Parathyroid adenoma (tissue), 2 donors: ENCODE results near the gene IFI44L.

Source experiments
- H2AFZ ChIP-seq: fragments of 300-600 bp; sonication (generic); one replicate; pipeline ENCODE4 v1.7.0; 2017; ENCODE audit warnings: antibody characterized with exemption, mild to moderate bottlenecking
- H3K27ac ChIP-seq: fragments of 300-600 bp; sonication (generic); one replicate; pipeline ENCODE4 v1.7.0; 2017
- H3K27me3 ChIP-seq: fragments of 300-600 bp; sonication (generic); one replicate; pipeline ENCODE4 v1.7.0; 2017; ENCODE audit warnings: low read length; ENCODE audit not compliant: control insufficient read depth, insufficient read depth
- H3K36me3 ChIP-seq: fragments of 300-600 bp; sonication (generic); one replicate; pipeline ENCODE4 v1.7.0; 2017; ENCODE audit warnings: low read length; ENCODE audit not compliant: control insufficient read depth, insufficient read depth
- H3K4me1 ChIP-seq: fragments of 300-600 bp; sonication (generic); one replicate; pipeline ENCODE4 v1.7.0; 2017; ENCODE audit warnings: control low read depth
- H3K4me2 ChIP-seq: fragments of 300-600 bp; sonication (generic); one replicate; pipeline ENCODE4 v1.7.0; 2017; ENCODE audit warnings: low read length
- H3K4me3 ChIP-seq: fragments of 300-600 bp; sonication (generic); one replicate; pipeline ENCODE4 v1.7.0; 2017; ENCODE audit warnings: low read depth, low read length
- H3K79me2 ChIP-seq: fragments of 300-600 bp; sonication (generic); one replicate; pipeline ENCODE4 v1.7.0; 2017; ENCODE audit warnings: control low read depth
- H3K9ac ChIP-seq: fragments of 300-600 bp; sonication (generic); one replicate; pipeline ENCODE4 v1.7.0; 2017; ENCODE audit warnings: mild to moderate bottlenecking
- H3K9me3 ChIP-seq: fragments of 300-600 bp; sonication (generic); one replicate; pipeline ENCODE4 v1.7.0; 2017; ENCODE audit warnings: low read length; ENCODE audit not compliant: control insufficient read depth
- TF ChIP-seq, protein P1 (sequence below): fragments of 300-600 bp; sonication (generic); IDR thresholded peaks from one replicate; pipeline ENCODE4 v1.7.0; 2017; ENCODE audit warnings: antibody characterized with exemption, mild to moderate bottlenecking
- donor health status: primary hyperparathyroidism.

IFI44L gene

GRCh38 chr1:78665809-78666208, 45.6 kb downstream of the IFI44L start:
- no peak overlapping the region for H3K4me3 ChIP-seq
- H3K27ac ChIP-seq = no peak overlapping the region
- H3K9me3 ChIP-seq = no peaks in the 10 kb centered on the region
- TF ChIP-seq, protein P1, sequence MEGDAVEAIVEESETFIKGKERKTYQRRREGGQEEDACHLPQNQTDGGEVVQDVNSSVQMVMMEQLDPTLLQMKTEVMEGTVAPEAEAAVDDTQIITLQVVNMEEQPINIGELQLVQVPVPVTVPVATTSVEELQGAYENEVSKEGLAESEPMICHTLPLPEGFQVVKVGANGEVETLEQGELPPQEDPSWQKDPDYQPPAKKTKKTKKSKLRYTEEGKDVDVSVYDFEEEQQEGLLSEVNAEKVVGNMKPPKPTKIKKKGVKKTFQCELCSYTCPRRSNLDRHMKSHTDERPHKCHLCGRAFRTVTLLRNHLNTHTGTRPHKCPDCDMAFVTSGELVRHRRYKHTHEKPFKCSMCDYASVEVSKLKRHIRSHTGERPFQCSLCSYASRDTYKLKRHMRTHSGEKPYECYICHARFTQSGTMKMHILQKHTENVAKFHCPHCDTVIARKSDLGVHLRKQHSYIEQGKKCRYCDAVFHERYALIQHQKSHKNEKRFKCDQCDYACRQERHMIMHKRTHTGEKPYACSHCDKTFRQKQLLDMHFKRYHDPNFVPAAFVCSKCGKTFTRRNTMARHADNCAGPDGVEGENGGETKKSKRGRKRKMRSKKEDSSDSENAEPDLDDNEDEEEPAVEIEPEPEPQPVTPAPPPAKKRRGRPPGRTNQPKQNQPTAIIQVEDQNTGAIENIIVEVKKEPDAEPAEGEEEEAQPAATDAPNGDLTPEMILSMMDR = no peak
- H3K79me2 ChIP-seq = no peaks in the 10 kb centered on the region
- no peak overlapping the region for H2AFZ ChIP-seq
- no peak overlapping the region for H3K9ac ChIP-seq
- H3K27me3 ChIP-seq = no peaks in the 10 kb centered on the region
- no peaks in the 10 kb centered on the region for H3K4me1 ChIP-seq
- no peaks in the 10 kb centered on the region for H3K36me3 ChIP-seq
- H3K4me2 ChIP-seq = no peak overlapping the region

DNA sequence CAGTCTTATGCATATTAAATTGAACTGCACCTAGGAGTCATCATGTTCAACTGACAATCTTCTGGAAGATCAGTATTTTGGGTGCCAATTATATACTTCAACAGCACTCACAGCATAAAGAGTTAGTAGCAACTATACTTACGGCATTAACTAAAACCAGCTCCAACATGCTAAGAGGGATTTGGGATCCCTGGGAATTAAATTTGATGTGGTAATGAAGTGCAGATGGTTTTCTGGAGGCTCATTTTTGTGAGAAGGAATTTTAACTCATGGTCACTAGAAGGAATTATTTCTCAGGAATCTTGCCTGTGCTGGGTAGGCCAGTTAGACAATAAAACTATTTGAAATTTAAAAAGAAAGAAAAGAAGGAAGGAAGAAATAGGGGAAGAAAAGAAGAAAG, 47.7 kb downstream of the IFI44L start:
- TF ChIP-seq, protein P1 = no peak

GRCh38 chr1:78668427-78668826, 48.2 kb downstream of the IFI44L start:
- TF ChIP-seq, protein P1 = no peak
- H3K27me3 ChIP-seq = no peaks in the 10 kb centered on the region
- no peak overlapping the region for H3K4me3 ChIP-seq
- no peaks in the 10 kb centered on the region for H3K79me2 ChIP-seq
- H2AFZ ChIP-seq = no peak overlapping the region
- no peaks in the 10 kb centered on the region for H3K36me3 ChIP-seq
- H3K9ac ChIP-seq = no peak overlapping the region
- no peak overlapping the region for H3K4me2 ChIP-seq
- H3K4me1 ChIP-seq = no peaks in the 10 kb centered on the region
- no peaks in the 10 kb centered on the region for H3K9me3 ChIP-seq
- no peak overlapping the region for H3K27ac ChIP-seq

More for the DNA sequence above, 47.7 kb downstream of the IFI44L start:
- Histone ChIP-seq H3K36me3 (no peaks in the 10 kb centered on the region), H2AFZ (no peak overlapping the region), H3K27ac (no peak overlapping the region), H3K4me1 (no peaks in the 10 kb centered on the region), H3K4me3 (no peak overlapping the region), H3K4me2 (no peak overlapping the region), H3K9ac (no peak overlapping the region), H3K27me3 (no peaks in the 10 kb centered on the region), H3K9me3 (no peaks in the 10 kb centered on the region), H3K79me2 (no peaks in the 10 kb centered on the region)

DNA sequence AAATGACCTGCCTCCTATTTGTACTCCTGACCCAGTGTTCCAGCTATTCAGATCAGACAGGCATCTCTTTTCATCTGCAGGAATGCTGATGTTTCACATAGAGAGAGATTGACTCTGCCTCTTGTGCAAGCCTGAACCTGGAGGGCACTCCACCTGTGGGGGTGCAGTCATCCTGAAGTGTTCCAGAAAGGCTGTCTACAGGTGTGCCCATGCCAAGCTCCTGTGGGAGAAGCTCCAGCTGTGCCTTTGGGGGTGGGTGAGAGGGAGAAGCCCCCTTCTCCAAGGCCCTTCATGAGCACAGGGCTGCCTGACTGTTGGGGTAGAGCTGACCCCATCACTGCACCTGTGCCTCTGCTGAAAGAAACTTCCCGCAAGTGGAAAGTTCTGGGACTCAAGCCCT, 52.2 kb downstream of the IFI44L start:
- TF ChIP-seq, protein P1 = no peak
- no peak overlapping the region for H3K4me2 ChIP-seq
- no peak overlapping the region for H3K27ac ChIP-seq
- no peak overlapping the region for H3K4me3 ChIP-seq
- H3K9me3 ChIP-seq = no peaks in the 10 kb centered on the region
- H3K27me3 ChIP-seq = no peaks in the 10 kb centered on the region
- no peaks in the 10 kb centered on the region for H3K36me3 ChIP-seq
- H3K9ac ChIP-seq = no peak overlapping the region
- H3K4me1 ChIP-seq = no peaks in the 10 kb centered on the region
- no peak overlapping the region for H2AFZ ChIP-seq
- no peaks in the 10 kb centered on the region for H3K79me2 ChIP-seq

DNA sequence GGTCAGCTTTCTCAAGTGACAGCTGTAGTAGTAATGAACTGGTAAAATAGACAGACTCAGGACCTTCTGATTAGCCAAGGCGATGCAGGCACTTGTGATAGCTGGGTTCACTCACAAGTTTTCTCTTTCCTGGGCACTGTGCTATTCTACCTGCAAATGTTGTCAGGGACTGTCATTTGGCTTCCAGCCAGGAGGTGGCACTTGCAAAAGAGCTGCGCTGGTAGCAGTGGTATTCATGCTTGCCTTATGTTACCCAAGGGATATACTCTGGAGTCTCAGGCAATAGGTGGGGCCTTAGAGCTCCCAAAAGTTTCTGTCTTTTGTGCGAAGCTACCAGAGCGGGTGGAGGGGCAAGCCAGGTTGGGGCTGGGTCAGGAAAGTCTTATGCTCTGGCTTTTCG, 52.9 kb downstream of the IFI44L start:
- Histone ChIP-seq H3K4me2 (no peak overlapping the region), H3K4me3 (no peak overlapping the region), H3K36me3 (no peaks in the 10 kb centered on the region), H3K9me3 (no peaks in the 10 kb centered on the region), H3K79me2 (no peaks in the 10 kb centered on the region), H3K9ac (no peak overlapping the region), H2AFZ (no peak overlapping the region), H3K4me1 (no peaks in the 10 kb centered on the region), H3K27me3 (no peaks in the 10 kb centered on the region), H3K27ac (no peak overlapping the region)
- TF ChIP-seq, protein P1 = no peak
